Inflammatory macrophage treated with lipopolysaccharide for 1 hour (primary cell): ENCODE data around the gene CERK.
"Not testable (repeated sequence)": the region's sequence is repeated elsewhere in the genome, so short reads cannot be mapped to it uniquely, and the experiment has no call there.

Experiments used
- DNase-seq, 2 donors: peaks; one replicate each; pipeline ENCODE4 v3.0.0-alpha.2; 2020 to 2022

The CERK gene, protein sequence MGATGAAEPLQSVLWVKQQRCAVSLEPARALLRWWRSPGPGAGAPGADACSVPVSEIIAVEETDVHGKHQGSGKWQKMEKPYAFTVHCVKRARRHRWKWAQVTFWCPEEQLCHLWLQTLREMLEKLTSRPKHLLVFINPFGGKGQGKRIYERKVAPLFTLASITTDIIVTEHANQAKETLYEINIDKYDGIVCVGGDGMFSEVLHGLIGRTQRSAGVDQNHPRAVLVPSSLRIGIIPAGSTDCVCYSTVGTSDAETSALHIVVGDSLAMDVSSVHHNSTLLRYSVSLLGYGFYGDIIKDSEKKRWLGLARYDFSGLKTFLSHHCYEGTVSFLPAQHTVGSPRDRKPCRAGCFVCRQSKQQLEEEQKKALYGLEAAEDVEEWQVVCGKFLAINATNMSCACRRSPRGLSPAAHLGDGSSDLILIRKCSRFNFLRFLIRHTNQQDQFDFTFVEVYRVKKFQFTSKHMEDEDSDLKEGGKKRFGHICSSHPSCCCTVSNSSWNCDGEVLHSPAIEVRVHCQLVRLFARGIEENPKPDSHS

DNA sequence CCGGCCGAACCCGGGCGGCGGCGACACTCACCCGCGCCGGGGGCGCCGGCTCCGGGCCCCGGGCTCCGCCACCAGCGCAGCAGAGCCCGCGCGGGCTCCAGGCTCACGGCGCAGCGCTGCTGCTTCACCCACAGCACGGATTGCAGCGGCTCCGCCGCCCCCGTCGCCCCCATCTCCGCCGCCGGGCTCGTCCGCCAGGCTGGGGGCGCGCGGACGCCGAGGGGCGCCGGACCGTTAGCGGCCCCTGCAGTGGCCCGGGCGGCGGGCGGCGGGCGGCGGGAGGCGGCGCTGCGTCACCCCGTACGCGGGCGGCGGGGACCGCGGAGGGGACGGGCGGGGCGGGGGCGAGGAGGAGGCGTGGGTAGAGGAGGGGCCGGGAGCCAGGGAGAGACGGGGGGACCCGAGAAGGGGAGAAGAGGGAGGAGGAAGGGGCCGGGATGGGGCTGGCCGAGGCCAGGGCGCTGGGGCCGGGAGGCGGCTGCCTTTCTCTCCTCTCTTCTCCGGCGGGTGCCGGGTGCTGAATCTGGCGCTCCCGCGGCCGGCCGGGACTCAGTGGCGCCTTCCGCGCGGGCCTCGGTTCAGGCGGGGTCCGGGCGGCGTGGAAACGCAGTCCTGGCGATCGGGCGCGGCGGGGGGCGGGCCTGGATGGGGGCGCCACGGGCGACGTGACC lies at the start of gene CERK:
CERK (minus strand) TSS at position 277 of the 671 bp plus-strand sequence; CDS start at position 173, 104 bp downstream.
- DNase-seq = peak in 1 of 2 donors; percentile 27

DNA sequence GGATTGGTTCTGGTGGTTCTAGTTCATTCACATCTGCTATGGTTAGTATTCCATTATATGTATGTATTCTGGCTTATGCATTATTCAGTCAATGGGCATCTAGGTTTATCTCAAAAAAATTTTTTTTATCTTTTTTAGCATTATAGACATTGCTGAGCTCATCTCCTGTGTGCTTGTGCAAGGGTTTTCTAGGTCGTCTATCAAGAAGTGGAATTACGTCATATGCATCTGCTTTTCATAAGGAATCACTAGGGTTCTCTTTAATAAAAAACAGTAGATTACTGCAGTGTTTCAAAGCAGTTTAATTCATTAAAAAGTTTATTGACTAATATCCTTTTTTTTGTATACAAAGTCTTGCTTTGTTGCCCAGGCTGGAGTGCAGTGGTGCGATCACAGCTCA lies 45.7 kb upstream of the CERK start:
- peak in 1 of 2 donors; percentile 25 for DNase-seq

DNA sequence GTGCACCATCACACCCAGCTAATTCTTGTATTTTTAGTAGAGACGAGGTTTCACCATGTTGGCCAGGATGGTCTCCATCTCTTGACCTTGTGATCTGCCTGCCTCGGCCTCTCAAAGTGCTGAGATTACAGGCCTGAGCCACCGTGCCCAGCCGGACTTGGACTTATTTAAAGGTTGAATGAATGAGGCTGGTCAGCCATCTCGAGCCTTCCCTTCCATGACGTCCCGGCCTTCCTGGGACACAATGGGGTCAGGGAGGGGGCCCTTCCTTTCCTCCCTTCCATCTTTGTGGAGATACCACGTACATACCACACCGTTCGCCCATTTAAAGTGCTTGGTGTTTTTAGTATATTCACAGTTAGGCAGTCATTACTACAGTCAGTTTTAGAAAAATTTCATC lies 44.1 kb upstream of the CERK start:
- DNase-seq = not testable (repeated sequence)

DNA sequence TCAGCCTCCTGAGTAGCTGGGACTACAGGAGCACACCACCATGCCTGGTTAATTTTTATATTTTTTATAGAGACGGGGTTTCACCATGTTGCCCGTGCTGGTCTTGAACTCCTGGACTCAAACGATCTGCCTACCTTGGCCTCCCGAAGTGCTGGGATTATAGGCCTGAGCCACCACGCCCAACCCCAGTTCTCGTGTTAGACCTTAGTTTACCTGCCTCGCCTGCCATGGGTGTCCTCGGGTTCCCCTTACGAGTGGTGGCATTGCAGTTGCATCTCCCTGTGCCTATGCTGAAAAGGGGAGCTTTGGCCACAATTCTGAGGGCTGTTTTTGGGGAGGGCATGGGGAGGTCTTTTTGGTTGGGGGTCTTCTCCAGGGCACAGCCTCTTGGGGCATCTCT lies 43.2 kb upstream of the CERK start:
- no peak for DNase-seq

DNA sequence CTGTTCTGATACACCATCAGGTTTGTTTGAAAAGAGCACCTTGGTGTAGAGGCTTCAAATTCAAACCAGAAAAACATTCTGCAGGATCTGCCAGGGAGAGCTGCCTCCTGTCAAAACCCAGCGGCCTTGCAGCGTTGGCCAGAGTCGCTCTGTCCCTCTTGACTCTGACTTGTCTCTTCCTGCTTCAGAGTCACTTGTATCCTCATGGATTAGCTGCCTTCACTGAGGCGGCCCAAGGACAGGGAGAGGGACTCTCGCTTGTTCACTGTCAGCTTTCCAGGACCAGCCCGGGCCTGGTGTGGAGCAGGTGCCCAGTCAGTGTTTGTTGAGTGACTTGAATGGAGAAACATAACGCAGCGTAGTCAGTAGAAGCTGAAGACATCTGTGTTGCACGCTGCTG lies 42.4 kb upstream of the CERK start:
- DNase-seq = no peak

DNA sequence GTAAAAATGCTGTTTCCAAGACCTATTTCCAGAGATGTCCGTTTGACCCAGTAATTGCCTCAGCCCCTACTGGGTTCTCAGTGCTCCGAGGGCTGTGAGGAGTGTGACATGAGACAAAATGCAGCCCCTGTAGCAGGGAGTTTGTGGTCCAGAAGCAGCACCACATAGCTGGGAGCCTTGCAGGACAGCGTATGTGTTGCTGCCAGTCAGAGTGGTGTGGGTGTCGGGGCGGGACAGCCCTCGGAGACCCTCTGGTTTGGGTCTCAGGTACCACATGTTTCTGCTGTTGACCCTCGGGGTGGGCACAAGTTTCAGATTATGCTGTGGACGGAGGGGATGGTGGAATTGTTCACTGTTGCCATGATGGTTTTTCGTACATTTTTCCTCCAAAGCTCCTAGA lies 41.6 kb upstream of the CERK start:
- no peak for DNase-seq

DNA sequence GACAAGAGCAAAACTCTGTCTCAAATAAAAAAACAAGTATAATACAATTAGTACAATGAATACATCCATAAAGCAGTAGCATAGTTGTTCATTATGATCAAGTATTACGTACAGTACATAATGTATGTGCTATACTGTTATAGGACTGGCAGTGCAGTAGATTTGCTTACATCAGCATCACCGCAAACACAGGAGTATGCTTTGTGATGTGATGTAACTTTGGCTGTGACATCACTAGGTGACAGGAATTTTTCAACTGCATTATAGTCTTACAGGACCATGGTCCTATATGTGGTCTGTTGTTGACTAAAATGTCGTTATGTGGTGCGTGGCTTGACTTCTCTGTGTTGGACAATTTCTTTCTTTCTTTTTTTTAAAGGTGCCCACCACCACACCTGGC lies 41.0 kb upstream of the CERK start:
- DNase-seq = no peak

DNA sequence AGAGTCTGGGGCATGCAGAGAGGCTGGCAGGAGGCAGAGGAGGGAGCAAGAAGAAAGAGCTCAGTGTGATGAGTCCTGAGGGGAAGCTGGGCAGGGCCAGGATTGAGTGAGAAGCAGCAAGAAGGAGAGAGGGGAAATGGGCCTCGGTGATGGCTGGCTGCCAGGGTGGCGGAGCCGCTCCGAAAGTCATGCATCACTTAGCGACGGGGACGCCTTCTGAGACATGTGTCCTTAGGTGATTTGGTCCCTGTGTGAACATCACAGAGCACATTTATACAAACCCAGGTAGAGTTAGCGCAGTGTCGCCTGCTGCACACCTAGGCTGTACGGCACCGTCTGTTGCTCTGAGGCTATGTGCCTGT lies 39.5 kb upstream of the CERK start:
- peak in 1 of 2 donors; percentile 57 for DNase-seq

DNA sequence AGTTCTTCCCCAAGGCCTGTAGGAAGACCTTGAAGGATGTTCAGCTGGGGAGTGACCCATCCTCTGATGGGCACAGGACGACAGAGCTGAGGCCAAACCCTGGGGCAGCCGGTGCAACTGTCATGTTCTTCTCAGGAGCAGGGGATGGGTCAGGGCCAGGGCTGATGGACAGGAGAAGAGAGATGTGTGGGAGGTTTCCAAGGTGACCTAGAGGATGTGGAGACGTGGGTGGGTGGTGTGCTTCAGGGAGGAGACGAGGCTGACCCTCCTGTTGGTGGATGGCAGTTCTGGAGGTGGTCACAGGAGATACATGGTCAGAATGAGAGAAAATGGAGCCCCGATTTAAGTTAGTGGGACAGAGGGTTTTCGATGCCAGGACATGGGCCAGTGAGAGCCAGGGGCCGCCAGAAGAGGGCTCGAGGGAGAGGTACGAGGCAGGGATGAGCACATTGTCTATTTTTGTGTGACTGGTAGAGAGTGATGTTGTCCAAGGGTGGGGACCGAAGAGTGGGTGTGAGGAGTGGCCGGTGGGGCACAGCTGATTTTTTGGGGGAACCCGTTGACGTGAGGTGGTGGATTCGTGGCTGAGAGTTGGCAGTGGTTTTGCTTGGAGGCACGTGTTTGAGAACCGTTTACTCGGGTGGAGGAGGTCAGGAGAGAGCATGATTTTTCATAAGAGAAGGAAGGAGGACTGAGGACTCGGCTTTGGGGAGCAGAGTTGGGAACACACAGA lies 39.0 kb upstream of the CERK start:
- no peak for DNase-seq

DNA sequence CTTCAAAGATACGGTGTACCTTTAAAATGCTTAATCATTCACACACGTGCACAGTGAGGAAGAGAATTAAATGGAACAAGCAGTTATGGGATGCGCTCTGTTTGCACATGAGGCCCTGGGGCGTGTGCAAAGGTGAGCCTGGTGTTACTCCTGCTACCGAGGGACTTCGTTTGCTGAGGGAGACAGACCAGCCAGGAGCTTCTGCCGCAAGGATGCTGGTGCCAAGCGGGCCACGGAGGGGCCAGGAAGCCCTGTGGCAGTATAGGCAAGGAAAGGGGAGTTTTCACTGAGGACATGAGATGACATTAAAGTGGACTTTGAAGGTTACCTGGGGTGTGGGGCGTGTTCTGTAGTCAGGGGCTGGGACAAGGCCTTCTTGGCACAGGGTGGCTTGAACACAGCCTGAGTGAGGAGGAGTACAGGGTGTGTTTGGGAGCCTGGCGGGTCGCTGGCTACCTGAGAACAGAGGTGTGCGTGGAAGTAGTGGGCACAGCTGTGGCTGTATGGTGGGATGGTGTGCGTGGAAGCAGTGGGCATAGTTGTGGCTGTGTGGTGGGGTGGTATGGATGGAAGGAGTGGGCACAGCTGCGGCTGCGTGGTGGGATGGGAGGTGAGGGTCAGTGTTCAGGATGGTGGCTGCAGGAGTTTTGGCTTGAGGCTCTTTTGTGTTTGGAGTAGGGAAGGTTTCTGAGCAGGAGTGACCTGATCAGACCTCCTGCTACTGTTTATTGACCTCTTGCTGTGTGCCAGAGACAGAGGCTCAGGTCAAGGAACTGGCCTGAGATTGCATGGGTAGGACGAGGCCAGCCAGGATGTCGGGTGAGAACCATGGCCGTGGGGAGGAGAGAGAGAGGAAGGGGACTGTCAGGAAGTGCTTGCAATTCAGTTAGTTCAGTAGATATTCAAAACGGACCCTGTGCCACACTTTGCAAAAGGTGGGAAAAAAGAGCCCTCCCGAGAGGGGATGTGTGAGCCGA lies 38.1 kb upstream of the CERK start:
- no peak for DNase-seq

DNA sequence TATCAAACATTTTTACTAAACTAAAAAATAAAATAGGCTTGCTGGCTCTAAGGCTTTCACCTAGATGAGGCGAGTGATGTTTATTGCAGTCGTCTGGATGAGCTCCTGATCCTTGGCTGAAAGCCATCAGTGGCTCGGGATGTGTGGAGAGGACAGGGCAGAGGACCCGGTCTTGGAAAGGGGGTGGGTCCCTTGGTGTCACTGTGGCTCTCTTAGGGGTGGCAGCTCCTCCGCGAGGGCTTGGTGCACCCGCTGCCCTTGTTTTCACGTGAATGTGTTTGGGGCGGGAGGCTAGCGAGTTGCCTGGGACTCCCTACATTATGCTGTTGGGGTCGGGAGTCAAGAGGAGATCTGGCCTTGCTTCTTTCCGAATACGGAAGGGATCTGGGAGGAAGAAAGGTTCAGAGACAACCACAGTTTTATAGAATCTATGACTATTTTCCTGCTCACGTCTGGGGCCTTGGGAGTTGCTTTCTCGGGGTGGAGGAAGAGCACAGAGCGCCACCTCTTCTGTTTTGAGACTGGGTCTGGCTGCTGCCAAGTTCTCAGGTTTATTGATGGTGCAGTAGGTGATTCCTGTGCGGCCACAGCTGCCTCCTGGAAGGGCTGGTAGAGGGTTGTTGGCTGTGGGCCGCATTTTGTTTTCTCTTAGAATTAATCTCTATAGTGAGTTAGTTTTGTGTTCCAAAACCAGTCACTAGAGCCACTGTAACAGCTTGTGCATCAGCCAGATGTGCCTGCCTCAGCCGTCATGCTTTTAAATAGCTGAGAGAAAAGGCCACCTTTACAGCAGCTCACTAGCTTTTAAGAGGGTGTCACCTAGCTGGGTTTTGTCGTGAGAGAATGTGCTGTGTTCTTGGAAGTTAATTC lies 37.2 kb upstream of the CERK start:
- no peak for DNase-seq

DNA sequence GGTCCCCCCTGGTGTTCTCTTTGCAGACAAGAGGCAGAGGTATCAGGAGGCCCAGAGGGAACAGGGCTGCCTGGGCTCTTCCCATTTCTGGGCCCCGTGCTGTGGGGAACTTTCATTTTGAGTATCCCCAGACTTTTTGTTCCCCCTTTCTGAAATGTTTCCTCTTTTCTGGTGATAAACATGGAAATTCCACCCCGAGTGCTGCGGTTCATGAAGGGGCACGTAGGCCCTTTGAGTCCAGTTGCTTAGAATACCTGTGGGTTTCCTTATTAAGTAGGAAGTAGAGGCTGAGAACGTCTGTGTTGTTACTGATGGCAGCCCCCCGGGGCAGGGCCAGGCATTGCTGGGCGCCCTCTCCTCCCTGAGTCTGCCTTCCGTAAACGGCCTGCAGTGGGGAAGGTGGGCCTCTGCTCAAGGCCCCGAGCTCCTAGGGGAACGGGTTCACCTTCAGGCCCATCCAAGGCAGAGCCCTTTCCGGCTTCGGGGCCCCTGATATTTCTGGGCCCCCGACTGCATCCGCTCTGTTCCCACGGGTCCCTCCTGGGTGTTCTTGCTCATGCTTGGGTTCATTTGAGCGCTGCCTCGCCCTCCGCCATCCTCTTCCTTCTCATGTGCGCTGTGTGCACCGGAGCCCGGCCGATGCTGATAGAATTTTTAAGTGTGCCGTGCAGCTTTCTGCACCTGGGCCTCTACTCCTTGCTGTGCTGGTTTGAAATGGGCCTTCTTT lies 36.4 kb upstream of the CERK start:
- DNase-seq = peak; percentile 94 to 95

DNA sequence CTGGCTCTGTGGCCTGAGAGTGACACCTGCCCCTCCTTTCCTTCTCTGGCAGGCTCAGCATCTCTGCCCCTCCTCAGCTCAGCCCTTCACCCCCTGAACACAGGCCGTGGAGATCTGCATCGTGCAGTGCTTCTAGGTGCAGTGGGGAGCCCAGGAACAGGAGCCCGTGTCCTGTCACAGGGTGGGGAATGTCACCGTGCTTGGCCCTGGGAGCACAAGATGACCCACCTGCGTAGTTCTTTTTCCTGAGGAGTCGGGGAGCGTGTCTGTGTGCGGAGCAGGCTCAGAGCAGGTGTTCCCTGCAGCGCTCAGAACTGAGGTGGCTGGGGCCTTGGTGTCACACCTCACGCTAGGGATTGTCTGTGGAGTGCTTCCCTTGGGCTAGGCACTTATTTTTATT lies 35.0 kb upstream of the CERK start:
- no peak for DNase-seq

DNA sequence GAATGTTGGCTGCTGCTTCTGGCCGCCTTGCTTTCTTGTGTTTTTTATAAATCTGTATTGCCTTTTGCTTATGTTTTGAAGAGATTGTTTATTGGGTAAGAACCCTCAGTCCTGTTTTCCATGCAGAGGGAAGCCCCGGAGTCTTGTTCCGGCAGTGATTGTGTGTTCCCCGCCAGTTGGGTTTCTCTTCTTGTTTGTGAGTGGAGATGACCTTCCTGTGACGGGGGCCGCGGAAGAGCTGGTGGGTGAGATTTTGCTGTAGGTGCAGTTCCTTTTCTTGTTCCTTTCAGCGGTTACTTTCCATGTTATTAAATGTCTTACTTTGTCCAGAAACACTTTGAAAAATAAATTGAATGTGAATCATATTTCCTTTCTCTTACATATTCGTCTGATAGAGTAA lies 32.7 kb upstream of the CERK start:
- peak; percentile 70 to 75 for DNase-seq

DNA sequence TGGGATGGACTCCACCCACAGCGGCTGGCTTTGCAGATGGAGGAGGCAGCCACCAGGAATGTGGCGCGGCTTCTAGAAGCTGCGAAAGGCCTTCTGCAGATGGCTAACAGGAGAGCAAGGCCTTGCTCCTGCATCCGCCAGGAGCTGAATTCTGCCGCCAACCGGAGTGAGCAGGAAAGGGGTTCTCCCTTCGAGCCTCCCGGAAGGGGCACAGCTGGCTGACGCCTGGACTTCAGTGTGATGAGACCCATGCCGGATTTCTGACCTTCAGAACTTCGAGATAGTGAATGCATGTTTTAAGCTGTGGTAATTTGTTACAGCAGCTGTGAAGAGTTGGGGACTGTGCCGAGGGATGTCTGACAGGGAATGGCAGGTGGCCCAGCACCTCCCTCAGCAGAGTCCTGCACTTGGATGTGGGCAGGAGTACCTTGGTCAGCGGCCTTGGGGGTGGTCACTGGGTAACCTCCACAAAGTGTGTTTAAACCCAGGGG lies 32.1 kb upstream of the CERK start:
- DNase-seq = no peak

DNA sequence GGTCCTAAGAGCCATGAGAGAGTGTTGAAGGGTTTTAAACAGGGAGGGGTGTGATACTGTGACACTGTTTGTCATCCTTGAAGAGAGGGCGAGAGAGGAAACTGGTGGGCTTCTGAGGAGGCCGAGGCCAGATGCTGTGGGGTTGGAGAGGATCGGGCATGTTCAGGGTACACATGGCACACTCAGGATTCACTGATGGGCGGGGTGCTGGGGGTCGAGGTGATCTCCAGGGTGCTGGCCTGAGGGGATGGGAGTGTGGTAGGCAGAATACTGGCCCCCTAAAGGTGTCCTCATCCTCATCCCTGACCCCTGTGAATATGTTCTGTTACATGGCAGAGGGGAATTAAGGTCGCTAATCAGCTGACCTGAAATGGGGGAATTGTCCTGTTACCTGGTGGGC lies 31.7 kb upstream of the CERK start:
- no peak for DNase-seq

DNA sequence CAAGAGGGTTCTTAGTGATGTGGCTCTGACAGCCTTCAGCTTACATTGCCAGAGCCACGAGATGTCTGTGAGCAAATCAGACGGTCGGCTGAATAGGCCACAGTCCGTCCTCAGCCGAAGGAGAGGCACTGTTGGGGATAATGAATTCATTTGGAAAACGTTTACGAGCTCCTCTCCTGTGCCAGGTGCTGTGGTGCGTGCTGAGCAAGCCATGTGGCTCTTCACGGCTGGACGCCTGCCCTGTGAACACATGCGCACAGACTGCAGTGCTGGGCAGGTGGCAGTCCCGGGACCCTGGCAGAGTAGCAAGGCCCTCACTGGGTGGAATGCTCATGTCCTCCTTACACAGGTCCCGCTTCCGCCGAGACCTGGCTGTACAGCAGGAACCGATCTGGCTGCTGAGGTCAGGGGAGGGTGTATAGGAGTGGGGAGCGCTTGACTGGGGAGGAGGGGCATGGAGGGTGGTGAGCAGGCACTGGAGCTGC lies 31.2 kb upstream of the CERK start:
- no peak for DNase-seq

DNA sequence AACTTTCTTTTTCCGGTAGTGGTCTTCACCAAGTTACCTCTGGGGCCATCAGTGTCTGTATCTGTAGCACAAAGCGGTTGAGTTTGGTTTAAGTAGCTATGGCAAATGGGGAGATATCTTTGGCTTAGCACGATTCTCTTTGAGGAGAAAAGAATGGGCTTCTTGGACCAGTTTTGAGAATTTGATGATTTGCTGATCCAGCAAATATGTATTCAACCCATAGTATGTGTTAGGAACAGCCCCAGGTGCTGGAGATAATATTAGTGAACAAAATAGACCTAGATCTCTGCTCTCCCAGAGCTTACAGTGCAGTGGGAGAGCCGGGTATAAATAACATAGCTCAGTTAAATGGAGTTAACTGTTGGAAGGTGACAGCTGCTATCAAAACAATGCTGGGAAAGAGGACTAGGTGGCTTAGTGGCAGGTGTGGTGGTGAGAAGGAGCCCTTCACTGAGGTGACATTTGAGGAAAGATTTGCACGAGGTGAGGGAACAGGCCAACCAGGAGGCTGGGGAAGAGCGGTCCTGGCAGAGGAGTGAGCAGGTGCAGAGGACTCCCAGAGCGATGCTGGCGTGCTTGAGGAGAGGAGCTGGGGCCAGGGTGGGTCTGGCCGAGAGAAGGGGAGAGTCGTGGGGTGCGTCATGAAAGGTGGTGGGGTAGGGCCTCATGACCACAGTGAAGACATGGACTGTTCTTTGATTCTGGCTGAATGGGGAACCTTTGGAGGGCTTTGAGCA lies 29.4 kb upstream of the CERK start:
- DNase-seq = no peak

DNA sequence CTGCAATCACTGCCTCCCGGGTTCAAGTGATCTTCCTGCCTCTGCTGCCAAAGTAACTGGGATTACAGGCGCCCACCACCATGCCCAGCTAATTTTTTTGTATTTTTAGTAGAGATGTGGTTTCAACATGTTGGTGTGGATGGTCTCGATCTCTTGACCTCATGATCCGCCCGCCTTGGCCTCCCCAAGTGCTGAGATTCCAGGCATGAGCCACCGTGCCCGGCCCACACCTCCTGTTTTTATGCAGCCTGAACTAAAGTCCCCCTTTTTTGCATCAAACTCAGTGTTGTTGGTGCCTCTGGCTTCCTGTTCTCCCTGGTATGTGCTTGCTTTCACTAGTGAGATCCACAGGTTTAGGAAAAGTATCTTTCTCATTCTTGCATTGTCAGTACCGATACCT lies 28.6 kb upstream of the CERK start:
- no peak for DNase-seq
